H54 (cell line): ENCODE measurements around the gene CARS1.

ENCODE experiments used
- DNase-seq: peaks from one replicate; pipeline ENCODE4 v3.0.0; 2011; ENCODE audit warnings: low spot score, mixed read lengths; ENCODE audit not compliant: insufficient read length
- FAIRE-seq: peaks from 3 replicates; lab custom pipeline; 2011; peaks lifted over from hg19 to GRCh38; lab: Jason Lieb, UNC
- POLR2A ChIP-seq: IDR thresholded peaks from 2 replicates; pipeline ENCODE4 v1.6.1; 2011; ENCODE audit warnings: low read depth, mild to moderate bottlenecking, low read length

Gene CARS1

DNA sequence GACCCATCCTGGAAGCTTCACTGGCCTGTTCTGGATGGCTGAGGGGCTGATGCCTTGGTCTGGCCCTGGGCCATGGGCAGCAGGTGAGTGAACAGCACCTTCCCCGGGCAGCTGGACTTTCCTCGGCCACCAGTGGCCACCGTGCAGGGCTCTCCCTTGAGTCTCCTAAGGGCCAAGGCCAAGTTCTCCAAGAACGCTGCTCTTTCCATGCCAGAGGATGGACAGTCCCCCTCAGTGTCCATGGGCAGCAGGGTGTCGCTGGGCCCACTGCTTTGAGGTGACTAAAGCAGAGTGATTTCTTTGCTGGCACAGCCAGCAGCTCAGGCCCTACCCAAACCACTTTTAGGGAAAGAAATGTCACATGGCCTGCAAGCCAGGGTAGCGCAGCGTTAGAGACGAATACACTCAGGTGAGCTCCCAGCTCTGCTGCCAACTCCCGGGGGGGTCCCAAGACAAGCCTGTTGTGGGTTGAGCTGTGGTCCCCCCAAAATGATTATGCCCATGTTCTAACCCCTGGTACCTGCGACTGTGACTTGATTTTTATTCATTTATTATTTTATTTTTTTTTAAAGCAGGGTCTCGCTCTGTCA lies 3.3 kb upstream of the CARS1 start:
- no peak for FAIRE-seq

DNA sequence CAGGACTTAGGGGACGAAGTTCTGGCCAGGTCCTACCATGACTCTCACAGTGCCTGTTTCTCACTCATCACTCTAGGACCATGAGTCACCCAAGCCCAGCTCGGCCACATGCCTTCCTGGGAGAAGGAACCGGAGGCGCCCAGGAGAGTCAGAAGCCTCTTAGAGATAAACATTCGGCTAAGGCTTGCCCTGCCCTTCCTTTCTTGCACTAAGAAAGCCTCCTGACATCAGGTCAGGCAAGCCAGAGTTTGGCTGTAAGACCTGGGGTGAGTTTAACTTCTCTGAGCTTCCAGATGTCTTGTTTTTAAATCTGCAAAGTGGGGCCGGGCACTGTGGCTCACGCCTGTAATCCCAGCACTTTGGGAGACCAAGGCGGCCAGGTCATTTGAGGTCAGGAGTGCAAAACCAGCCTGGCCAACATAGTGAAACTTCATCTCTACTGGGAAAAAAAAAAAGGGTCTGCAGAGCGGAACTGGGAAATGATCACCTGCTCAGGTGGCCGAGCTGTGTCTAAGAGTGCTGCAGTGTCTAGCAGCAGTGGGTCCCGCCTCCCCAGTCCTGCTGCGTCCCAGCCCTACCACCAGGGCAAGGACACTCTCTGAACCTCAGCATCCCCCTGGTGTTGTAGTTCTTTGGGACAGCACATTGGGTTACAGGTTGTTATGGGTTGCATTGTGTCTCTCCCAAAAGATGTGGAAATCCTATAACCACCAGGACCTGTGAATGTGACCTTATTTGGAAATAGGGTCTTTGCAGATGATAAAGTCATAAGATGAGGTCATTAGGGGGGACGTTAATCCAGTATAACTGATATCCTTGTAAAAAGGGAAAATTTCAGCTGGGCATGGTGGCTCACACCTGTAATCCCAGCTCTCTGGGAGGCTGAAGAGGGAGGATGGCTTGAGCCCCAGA lies 1.8 kb upstream of the CARS1 start:
- TF ChIP-seq POLR2A, result no peak
- peak; percentile 78 for DNase-seq
- FAIRE-seq, result peak; percentile 58

More for the DNA sequence above, 3.3 kb upstream of the CARS1 start:
- no peak for TF ChIP-seq POLR2A
- DNase-seq, result no peak

DNA sequence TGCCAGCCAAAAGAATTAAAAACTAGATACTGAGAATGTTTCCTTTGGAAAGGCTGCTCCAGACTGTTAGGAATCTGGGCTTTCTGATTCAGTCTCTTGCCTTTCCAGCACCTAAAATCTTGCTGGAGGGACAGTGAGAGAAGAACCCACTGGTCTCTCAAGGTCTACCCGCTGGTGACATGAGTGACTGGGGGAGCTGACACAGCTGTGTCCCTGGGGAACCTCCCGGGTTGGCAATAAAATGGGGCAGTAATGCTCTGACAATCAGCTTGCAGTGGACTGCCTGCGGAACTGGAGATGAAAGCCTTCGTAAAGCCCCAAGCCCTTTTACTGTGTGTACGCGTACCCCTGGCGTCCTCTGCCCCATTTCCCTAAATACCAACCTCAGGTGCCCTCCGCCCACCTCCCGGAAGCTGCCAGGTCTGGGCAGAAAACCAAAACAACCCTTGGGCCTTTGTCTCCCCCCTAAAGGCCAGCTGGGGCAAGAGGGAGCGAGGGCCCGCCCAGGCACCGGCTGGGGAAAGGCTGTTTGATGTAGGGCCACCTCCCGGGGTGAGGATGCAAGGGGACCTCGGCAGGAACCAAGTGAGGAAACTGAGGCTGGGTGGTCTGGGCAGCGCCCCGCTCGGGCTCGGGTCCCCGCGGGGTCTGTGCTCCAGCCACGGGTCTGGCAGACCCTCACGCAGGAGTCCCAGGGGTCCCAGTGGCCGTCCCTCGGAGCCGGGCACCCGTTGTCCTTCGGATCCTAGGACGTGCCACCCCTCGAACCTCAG lies 741 bp downstream of the CARS1 start:
- FAIRE-seq (no peak), DNase-seq (no peak)
- no peak for TF ChIP-seq POLR2A

DNA sequence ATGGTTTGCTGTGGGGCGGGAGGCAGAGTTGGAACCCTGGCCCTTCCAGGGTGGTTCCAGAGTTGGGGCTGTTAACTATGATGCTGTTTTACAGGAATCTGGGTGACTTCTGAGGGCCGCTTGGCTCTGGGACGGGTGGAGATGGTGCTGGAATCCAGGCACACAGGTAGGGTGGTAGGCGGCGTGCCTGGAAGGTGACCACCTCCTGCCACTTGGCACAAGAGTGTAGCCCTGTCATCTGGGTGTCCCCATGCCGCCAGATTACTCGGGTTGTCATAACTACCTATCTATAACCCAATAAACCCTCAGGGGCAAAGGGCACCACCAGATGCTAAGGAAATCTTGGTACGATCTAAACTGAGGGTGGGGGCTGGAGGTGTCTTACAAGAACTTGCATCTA lies 1.3 kb downstream of the CARS1 start:
- no peak for FAIRE-seq
- TF ChIP-seq POLR2A, result no peak
- DNase-seq, result no peak

DNA sequence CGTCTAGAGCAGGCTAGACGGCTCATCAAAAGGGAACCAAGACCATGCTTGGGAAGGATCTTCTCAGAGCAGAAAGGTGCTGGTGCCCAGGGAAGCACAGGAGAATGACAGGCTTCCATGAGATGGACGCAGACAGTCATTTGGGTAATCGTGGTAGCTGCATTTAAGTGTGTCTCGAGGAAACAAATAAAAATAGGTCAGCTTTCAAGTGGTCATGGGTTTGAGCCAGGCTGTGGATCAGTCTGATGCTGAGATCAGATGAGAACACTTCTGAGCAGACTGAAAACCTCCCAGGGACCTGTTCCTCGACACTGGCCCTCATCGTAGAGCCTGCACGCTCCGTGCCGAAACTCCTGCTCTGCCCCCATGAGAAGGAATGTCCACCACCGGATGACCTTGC lies 4.7 kb downstream of the CARS1 start:
- no peak for FAIRE-seq
- TF ChIP-seq POLR2A, result no peak
- no peak for DNase-seq

DNA sequence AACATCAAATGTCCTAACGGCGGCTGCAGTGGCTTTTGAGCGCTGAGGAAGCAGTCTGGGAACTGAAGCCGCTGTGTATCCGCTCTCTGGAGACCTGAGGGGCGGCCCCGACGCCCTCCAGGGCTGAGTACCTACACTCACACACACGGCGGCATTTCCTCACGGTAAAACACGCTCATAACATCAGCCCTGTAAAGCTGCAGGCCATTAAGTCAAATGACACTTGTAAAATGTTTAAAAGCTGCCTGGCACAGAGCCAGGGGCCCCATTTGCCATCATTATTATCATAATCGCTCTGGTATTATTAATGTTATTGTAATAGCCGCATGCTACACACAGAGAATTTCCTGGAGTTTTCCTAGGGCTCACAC lies 5.1 kb downstream of the CARS1 start:
- TF ChIP-seq POLR2A, result no peak
- no peak for DNase-seq
- no peak for FAIRE-seq

DNA sequence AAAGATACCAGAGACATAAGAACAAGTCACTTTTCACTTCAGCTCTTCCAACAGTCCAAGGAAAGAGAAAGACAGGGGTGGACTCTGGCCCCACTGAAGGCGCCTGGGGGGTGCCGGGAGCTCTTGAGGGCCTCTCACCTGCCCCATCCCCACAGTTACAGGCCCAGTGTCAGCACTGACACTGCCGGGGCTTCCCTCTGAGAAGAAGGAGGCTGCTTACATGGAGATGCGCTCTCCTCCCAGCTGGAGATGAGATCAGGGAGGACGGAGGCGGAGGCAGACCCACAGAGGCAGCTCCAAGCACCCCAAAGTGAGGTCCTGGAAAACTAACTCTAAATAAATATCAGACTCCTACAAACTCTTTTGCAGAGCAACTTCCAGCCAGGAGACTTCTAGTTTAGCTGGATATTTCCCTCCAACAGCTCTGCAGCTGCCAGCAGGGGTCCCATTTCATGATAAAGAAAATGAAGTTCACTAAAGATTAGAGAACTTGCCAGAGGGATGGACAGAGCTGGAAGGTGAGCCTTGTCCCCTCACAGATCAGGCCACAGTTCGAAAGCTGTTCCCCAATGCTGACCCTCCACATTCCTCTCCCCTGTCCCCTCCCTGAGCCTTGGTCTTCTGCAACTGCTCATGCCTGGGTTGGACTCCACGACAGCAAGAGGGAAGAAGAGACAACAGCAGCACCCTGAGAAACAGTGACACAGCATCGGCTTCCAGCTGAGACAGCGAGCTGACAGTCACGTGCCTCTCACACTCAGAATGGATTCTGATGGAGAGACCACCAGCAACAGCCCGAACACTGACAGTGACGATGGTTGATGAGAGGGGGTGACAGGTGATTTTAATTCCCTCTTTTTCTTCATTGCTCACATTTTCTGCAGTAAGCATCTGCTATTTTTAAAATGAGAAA lies 5.8 kb downstream of the CARS1 start:
- DNase-seq, result no peak
- TF ChIP-seq POLR2A, result no peak
- no peak for FAIRE-seq

DNA sequence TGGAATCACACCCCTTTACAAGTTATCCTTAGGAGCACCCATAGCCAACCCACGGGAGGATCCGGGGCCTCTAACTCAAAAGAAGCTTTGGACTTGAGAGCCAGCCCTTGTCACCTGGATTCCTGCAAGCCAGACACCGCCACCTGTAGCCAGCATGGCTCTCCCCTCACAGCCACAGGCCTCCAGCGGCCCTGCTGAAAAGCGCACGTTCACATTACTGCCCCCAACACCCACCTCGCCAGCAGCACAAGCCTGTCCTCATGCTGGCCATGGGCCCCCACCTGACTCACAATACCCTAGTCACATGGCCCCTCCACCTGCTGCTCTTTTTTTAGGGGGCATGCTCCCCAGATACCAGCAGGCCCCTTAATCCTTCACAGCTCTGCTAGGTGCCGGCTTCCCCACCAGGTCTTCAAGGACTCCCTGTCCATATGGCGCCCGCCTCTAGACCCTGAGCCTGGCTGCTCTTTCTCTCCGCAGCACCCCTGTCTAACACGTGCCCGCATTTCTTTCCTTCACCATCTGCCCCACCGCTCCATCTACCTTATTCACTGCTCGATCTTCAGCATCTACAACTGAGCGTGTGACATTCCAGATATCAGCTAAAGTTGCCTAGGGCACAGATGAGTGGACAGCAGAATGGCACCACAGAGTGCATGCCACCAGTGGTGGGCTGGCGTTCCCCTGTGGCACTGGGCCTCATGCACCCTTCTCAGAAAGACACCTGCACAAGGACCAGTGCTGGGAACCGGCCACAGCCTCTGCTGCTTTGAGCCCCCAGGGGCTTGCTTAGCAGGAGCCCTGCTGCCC lies 6.6 kb downstream of the CARS1 start:
- no peak for FAIRE-seq
- TF ChIP-seq POLR2A, result no peak

DNA sequence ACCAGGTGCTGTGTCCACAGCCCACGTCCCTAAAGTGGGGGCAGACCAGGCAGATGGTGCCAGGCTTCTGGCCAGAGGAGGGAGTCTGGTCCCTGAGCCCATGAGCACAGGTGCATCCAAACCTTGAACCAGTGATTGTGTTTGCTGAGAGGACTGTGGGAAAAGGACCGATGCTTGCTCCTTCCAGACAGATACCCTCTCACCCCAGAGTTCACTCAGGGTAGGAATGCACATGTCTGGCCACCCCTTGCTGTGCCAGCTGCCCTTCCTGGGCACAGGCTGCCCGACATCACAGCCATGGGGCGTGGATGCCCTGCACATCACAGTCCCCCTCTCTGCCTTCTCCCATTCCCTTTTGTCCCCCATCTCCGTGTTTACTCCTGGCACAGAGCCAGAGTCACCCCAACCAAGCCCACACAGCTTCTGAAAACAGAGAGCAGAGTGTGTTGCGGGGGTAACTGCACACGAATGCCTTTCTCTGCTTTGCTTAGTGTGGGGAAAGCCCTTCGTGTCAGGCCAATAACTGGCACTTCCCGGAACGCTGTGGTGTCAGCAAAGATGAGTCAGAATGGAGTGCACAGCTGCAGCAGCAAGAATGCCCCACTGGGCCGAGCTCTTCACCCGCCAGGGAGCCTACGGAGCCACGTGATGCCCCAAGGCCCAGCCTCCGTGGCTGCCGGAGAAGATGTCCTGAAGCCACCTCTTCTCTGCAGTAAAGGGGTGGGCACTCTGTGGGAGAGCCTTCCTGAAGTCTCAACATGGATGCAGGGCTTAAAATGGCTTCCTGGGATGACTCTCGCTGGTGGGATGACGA lies 7.6 kb downstream of the CARS1 start:
- TF ChIP-seq POLR2A, result no peak
- DNase-seq, result peak; percentile 96
- FAIRE-seq, result peak; percentile 45

More for the DNA sequence above, 6.6 kb downstream of the CARS1 start:
- DNase-seq, result no peak

DNA sequence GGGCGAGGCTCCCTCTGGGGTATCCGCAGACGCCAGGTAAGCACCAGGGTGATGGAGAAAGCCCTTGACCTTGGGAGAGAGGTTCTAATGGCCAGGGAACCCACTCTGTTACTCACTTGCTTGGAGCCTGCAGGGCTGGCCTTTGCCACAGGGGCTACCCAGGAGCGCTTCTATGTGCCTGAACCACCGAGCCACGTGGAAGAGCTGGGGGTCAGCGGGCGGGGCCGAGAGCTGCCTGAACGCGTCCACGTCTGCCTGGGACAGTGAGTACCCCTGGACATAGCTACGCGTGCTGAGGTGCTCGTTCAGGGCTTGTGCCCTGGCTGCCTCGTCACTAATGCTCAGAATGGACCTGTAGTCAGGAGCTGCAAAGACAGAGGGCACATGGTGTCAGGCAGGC lies 9.6 kb downstream of the CARS1 start:
- no peak for DNase-seq
- TF ChIP-seq POLR2A, result no peak
- no peak for FAIRE-seq

DNA sequence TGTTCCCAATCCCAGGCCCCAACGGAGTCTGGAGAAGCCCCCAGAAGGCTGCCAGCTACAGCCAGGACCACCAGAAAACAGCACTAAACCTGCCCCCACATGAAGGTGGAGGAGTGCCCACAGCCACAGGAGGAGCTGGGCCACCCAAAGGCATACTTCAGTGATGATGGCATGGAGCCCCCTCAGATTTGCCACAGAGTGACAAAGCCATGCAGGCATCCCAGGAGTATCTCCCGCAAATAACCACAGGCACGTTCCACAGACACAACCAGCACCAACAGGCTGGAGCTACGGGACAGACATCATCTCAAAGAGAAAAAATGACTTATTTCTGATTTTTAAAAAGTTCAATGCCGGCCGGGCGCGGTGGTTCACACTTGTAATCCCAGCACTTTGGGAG lies 10.6 kb downstream of the CARS1 start:
- FAIRE-seq (no peak), DNase-seq (no peak)
- no peak for TF ChIP-seq POLR2A

DNA sequence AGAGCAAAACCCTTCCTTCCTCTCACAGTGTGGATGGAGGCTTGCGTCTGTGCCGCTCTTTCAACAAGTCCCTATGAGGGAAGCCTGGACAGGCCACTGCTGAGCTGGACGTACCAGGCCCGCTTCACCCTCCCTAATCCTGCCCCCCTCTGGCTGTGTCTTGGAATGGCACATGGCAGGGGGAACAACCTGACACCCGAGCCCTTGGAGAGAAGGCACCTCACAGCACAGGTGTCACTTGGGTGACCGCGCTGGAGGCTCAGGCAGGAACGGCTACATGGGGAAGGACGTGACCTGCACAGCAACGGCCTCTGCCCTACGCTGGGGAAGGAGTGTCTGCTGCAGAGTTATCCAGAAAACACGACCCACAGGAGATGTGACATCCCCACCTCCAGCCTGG lies 11.0 kb downstream of the CARS1 start:
- TF ChIP-seq POLR2A, result no peak
- DNase-seq (no peak), FAIRE-seq (no peak)
